Suprapubic skin (tissue), 4 donors: ENCODE measurements around the gene CTNNA2.

Experiments
- CTCF ChIP-seq, 2 donors: fragments of 200-600 bp in 1 of 2; fragments of 450-650 bp in 1 of 2; sonication (generic) in 1 of 2; IDR thresholded peaks; one replicate each; pipeline ENCODE4 v1.5.1; 2016 to 2019; ENCODE audit warnings: antibody characterized with exemption in 2 of 2, mild to moderate bottlenecking in 1 of 2, moderate library complexity in 1 of 2
- POLR2A ChIP-seq, 2 donors: fragments of 450-650 bp; IDR thresholded peaks; one replicate each; pipeline ENCODE4 v1.6.1; 2017; ENCODE audit warnings: antibody characterized with exemption in 2 of 2, mild to moderate bottlenecking in 2 of 2, moderate library complexity in 2 of 2
- POLR2AphosphoS5 ChIP-seq, 3 donors: sonication (generic); formaldehyde crosslinking; IDR thresholded peaks; one replicate each; pipeline ENCODE4 v1.6.1; 2017; ENCODE audit warnings: antibody characterized with exemption in 3 of 3

GRCh38 chr2:79846878-79847277 lies 334.0 kb downstream of the CTNNA2 start:
- no peak for TF ChIP-seq POLR2A (IDR thresholded peaks at IDR 0.05)
- no peak for TF ChIP-seq CTCF (IDR thresholded peaks at IDR 0.05)
- TF ChIP-seq POLR2AphosphoS5 (IDR thresholded peaks at IDR 0.05): no peak
